Mesendoderm (in vitro differentiated cells): ENCODE data around the gene FBXW12.

Experiments used
- DNase-seq: peaks from one replicate; pipeline ENCODE4 v3.0.0; 2013
- H2AK5ac ChIP-seq: 2 replicates; pipeline ENCODE4 v1.6.1; 2013; ENCODE audit warnings: low read length, inconsistent platforms
- H2BK120ac ChIP-seq: 2 replicates; pipeline ENCODE4 v1.6.1; 2013; ENCODE audit warnings: low read depth, mild to moderate bottlenecking, low read length, moderate library complexity, mixed read lengths
- H2BK15ac ChIP-seq: replicated peaks from 2 replicates; pipeline ENCODE4 v1.6.1; 2013; ENCODE audit warnings: low read depth, mild to moderate bottlenecking, moderate library complexity
- H2BK5ac ChIP-seq: 2 replicates; pipeline ENCODE4 v1.6.1; 2013; ENCODE audit warnings: low read length, inconsistent platforms
- H3K18ac ChIP-seq: 2 replicates; pipeline ENCODE4 v1.6.1; 2013; ENCODE audit warnings: mild to moderate bottlenecking, low read length, mixed read lengths
- H3K23ac ChIP-seq: one replicate; pipeline ENCODE4 v1.6.1; 2013; ENCODE audit warnings: low read length
- H3K27ac ChIP-seq: 2 replicates; pipeline ENCODE4 v1.5.1; 2013; ENCODE audit warnings: low read depth, mild to moderate bottlenecking, inconsistent platforms, low read length, moderate library complexity
- H3K27me3 ChIP-seq: 2 replicates; pipeline ENCODE4 v1.6.1; 2013; ENCODE audit warnings: low read length, control low read depth, mild to moderate bottlenecking, inconsistent platforms; ENCODE audit not compliant: insufficient read depth, poor library complexity
- H3K36me3 ChIP-seq: 2 replicates; pipeline ENCODE4 v1.6.1; 2013; ENCODE audit warnings: low read length, inconsistent platforms; ENCODE audit not compliant: control insufficient read depth, insufficient read depth
- H3K4ac ChIP-seq: one replicate; pipeline ENCODE4 v1.6.1; 2013; ENCODE audit warnings: low read depth, mild to moderate bottlenecking, low read length, moderate library complexity
- H3K4me1 ChIP-seq: 2 replicates; pipeline ENCODE4 v1.6.1; 2013; ENCODE audit warnings: low read depth, low read length, inconsistent platforms; ENCODE audit not compliant: control insufficient read depth
- H3K4me2 ChIP-seq: 2 replicates; pipeline ENCODE4 v1.6.1; 2013; ENCODE audit warnings: low read length
- H3K4me3 ChIP-seq: 2 replicates; pipeline ENCODE4 v1.5.1; 2013; ENCODE audit warnings: mild to moderate bottlenecking, low read length
- H3K56ac ChIP-seq: one replicate; pipeline ENCODE4 v1.6.1; 2013; ENCODE audit warnings: low read length
- H3K79me1 ChIP-seq: 2 replicates; pipeline ENCODE4 v1.6.1; 2013; ENCODE audit warnings: low read length, inconsistent platforms
- H3K79me2 ChIP-seq: 2 replicates; pipeline ENCODE4 v1.6.1; 2013; ENCODE audit warnings: mild to moderate bottlenecking, low read length; ENCODE audit not compliant: control insufficient read depth, insufficient read depth
- H3K9ac ChIP-seq: 2 replicates; pipeline ENCODE4 v1.6.1; 2013; ENCODE audit warnings: low read length, inconsistent platforms
- H4K5ac ChIP-seq: one replicate; pipeline ENCODE4 v1.6.1; 2013; ENCODE audit warnings: low read length
- H4K8ac ChIP-seq: one replicate; pipeline ENCODE4 v1.6.1; 2013; ENCODE audit warnings: low read depth, mild to moderate bottlenecking, control low read depth, low read length, moderate library complexity
- WGBS: extraction: QIAGEN DNeasy Blood & Tissue Kit; methylation state at CpG from one replicate; pipeline ENCODE4 v1.1.7; 2013; ENCODE audit warnings: low lambda C conversion rate, missing lambda C conversion rate; ENCODE audit not compliant: insufficient coverage; ENCODE audit errors: extremely low coverage; 5-methylcytosine and 5-hydroxymethylcytosine counted together

The FBXW12 gene

DNA sequence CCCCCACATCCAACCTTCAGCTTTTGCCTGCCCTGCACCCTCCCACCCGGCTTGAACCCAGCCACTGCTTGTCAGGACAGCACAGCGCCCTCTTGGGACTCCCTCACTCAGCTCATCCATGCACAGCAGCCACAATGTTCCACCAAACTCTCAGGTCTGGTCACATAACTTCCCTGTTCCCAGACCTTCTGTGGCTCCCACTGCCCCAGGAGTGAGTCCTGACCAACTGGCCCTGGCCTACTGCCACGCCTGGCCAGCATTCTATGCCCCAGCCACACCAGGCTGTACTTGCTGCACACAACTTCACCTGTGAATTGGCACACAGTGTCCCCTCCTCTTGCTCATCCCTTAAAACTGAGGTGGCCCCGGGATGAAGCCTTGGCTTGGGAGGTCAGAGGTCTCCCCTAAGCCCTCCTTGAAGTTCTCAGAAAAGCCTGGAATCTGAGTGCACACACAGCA lies 36.8 kb downstream of the FBXW12 start:
- Histone ChIP-seq H3K9ac (no peak overlapping the region), H4K8ac (no peak overlapping the region), H2BK5ac (no peak overlapping the region), H3K4me3 (no peak overlapping the region), H3K79me1 (no peaks in the 10 kb centered on the region), H3K23ac (no peak overlapping the region), H3K56ac (no peak overlapping the region), H4K5ac (no peak overlapping the region), H3K79me2 (no peaks in the 10 kb centered on the region), H3K4ac (no peak overlapping the region), H3K4me1 (no peaks in the 10 kb centered on the region), H3K27me3 (no peaks in the 10 kb centered on the region), H3K4me2 (no peak overlapping the region), H3K36me3 (peaks cover 30% of the 10 kb centered on the region), H3K27ac (no peak overlapping the region), H2BK120ac (no peak overlapping the region), H3K18ac (no peak overlapping the region), H2BK15ac (no peak overlapping the region), H2AK5ac (no peak overlapping the region)
- DNase-seq = no peak
- WGBS = no CpG with 5 or more reads among the region's 4 CpGs

DNA sequence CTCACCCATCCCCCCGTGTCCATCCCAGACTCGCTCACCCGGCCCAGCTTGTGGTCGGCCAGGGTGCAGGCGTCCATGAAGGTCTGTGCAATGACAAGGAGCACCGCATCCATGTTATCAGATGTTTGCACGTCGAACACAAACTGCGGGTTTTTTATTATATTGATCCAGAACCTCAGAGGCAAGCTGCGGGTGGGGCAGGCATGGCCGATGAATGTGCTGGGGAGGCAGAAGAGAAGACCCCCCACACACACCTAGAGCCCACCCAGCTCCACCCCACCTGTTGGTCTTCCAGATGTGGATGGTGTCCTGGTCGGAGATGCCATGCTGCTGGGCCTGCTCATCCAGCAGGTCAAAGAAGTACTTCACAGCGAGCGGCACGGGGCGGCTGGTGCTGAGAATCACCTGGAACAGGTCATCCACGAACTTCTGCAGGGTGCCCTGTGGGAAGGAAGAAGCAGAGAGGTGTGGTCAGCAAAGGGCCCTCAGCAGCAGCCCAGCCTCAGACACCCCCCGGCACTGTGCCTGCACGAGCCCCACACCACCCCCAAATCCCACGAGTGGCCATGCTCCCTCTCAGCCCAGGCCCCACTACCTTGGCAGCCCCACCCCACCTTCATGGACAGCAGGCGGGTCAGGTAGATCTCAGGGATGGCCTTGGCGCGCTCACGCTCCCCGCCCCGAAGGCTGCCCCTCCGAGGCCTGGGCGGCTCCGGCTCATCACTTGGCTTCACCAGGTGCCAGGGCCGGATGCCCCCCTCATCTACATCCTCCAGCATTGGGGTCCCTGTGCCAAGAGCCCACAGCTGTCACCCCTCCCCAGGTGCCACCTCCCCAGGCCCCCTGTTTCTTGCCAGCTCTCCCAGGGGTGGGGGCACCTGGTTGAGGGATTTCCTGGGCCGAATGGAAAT lies 37.5 kb downstream of the FBXW12 start:
- Histone ChIP-seq H3K79me2 (no peaks in the 10 kb centered on the region), H3K79me1 (no peaks in the 10 kb centered on the region), H2AK5ac (no peak overlapping the region), H3K23ac (no peak overlapping the region), H3K56ac (no peak overlapping the region), H3K27ac (no peak overlapping the region), H3K4me3 (no peak overlapping the region), H3K4ac (no peak overlapping the region), H3K18ac (no peak overlapping the region), H3K4me2 (no peak overlapping the region), H3K4me1 (no peaks in the 10 kb centered on the region), H4K5ac (no peak overlapping the region), H2BK5ac (no peak overlapping the region), H3K9ac (no peak overlapping the region), H2BK15ac (no peak overlapping the region), H3K27me3 (no peaks in the 10 kb centered on the region), H2BK120ac (no peak overlapping the region), H3K36me3 (peaks cover 30% of the 10 kb centered on the region), H4K8ac (no peak overlapping the region)
- DNase-seq = no peak
- WGBS = no CpG with 5 or more reads among the region's 31 CpGs

DNA sequence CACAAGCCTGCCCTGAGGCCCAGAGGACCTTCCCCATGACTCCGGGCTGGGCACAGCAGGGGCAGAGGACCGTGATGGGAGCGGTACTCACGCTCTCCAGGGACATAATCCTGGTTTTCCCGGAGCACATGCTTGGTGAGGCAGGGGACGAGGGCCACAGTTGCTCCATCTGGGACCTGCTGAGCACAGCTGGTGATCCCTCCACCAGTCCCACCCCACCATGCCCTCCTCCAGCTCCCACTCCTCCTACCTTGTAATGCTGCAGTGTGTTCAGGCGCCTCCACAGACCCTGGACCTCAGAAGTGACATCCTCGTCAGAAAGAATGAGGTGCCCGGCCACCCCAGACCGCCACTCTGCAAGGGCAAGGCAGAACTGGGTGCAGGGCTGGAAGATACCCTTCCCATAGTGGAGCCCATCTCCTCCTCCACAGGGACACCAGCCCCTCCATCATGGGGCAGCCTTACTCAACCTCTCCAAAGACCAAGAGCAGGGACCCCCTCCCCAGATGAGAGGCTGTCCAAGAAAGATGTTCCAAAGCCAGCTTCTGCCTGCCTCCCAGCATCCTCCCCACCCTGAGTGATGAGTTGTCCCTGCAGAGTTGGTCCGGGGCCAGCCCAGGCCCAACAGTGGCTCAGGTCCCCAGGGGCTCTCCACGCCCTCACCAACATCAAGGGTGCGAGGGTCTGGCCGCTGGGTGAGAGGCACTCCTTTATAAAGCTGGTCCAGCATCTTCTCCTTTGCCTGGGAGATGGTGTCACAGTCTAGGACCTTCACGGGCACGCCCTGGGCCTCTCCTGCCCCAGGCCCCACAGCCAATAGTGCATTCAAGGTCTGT lies 38.4 kb downstream of the FBXW12 start:
- no peak for DNase-seq
- peaks cover 33% of the 10 kb centered on the region for H3K36me3 ChIP-seq

DNA sequence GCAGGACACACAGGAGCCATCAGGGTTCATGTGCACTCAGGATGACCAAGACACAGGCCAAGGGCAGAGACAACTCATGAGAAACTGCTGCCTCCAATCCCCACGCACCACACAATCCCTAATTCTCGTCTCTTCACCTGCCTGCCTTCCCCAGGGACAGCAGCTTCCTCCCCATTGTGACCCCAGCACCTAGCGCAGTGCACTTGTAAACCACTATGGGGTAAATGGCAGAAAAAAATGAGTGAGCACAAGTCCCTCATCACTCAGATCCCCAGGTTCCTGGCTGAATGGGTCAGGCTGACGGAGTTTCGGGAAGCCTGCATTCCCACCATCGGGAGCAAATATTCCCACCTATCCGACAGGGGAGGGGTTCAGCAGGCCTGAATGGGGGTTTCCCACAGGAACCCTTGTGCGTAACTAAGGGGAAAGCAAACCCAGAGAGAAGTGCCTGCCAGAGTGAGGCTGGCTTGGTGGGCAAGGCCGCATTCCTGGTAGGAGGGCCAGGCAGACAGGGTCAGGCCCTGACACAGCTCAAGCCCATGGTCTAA lies 39.1 kb downstream of the FBXW12 start:
- Histone ChIP-seq H3K4me1 (no peaks in the 10 kb centered on the region), H2BK15ac (no peak overlapping the region), H3K27me3 (no peaks in the 10 kb centered on the region), H2AK5ac (no peak overlapping the region), H3K36me3 (peaks cover 31% of the 10 kb centered on the region), H3K27ac (no peak overlapping the region), H3K56ac (no peak overlapping the region), H2BK5ac (no peak overlapping the region), H3K4me2 (no peak overlapping the region), H4K8ac (no peak overlapping the region), H3K9ac (no peak overlapping the region), H3K4ac (no peak overlapping the region), H3K79me1 (no peaks in the 10 kb centered on the region), H2BK120ac (no peak overlapping the region), H3K23ac (no peak overlapping the region), H4K5ac (no peak overlapping the region), H3K4me3 (no peak overlapping the region), H3K79me2 (no peaks in the 10 kb centered on the region), H3K18ac (no peak overlapping the region)
- no CpG with 5 or more reads among the region's 9 CpGs for WGBS
- DNase-seq = no peak

More for the DNA sequence above, 38.4 kb downstream of the FBXW12 start:
- Histone ChIP-seq H3K4me3 (no peak overlapping the region), H3K56ac (no peak overlapping the region), H2BK120ac (no peak overlapping the region), H3K4me1 (no peaks in the 10 kb centered on the region), H3K18ac (no peak overlapping the region), H3K23ac (no peak overlapping the region), H3K4me2 (no peak overlapping the region), H2AK5ac (no peak overlapping the region), H3K79me1 (no peaks in the 10 kb centered on the region), H4K5ac (no peak overlapping the region), H3K79me2 (no peaks in the 10 kb centered on the region), H2BK15ac (no peak overlapping the region), H3K4ac (no peak overlapping the region), H3K27ac (no peak overlapping the region), H3K9ac (no peak overlapping the region), H2BK5ac (no peak overlapping the region), H3K27me3 (no peaks in the 10 kb centered on the region), H4K8ac (no peak overlapping the region)
- no CpG with 5 or more reads among the region's 16 CpGs for WGBS

DNA sequence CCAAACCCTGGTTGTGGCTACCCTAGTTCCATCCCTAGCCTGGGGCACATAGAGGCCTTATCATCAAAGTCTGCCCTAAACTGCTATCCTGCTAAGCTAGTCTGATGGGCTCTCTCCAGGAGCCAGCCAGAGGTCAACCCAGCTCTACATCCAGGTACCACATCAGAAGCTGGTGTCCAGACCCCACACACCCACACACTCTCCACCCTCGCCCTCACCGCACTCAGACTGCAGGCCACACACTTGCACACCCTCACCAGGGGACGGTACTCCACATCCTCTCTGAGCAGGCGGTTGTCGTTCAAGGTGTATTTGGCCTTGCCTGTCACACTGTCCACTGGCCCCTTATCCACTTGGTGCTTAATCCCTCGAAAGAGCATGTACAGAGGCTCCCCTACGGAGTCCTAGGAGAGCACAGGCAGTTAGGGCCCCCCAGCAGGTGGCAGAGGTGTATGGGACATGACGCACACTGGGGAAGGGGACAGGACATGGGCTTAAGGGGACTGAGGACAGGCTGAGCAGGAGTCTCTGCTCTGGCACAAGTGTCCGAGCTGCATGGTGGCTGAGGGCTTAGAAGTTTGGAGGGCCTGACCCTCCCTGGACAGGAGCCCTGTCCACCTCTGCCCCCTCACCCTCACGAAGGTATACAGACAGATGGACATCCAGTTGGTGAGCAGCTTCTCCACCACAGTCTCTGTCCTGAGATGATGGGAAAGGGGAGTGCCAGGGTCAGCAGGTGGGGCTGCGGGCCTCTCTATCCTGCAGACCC lies 39.8 kb downstream of the FBXW12 start:
- WGBS = no CpG with 5 or more reads among the region's 11 CpGs
- no peak overlapping the region for H3K56ac ChIP-seq
- H3K27ac ChIP-seq = no peak overlapping the region
- H2BK120ac ChIP-seq = no peak overlapping the region
- H2BK15ac ChIP-seq = no peak overlapping the region
- no peak overlapping the region for H3K4me2 ChIP-seq
- H3K23ac ChIP-seq = no peak overlapping the region
- H3K4me1 ChIP-seq = no peaks in the 10 kb centered on the region
- no peak overlapping the region for H2BK5ac ChIP-seq
- H3K4ac ChIP-seq = no peak overlapping the region
- H3K4me3 ChIP-seq = no peak overlapping the region
- no peak overlapping the region for H3K9ac ChIP-seq
- no peak overlapping the region for H4K5ac ChIP-seq
- H3K36me3 ChIP-seq = peaks cover 29% of the 10 kb centered on the region
- no peaks in the 10 kb centered on the region for H3K27me3 ChIP-seq
- H3K79me2 ChIP-seq = no peaks in the 10 kb centered on the region
- H4K8ac ChIP-seq = no peak overlapping the region
- no peak overlapping the region for H2AK5ac ChIP-seq
- no peaks in the 10 kb centered on the region for H3K79me1 ChIP-seq
- H3K18ac ChIP-seq = no peak overlapping the region
- DNase-seq = no peak
